HL-60/S4 (cell line): ENCODE measurements around the gene JAM2.
"Not testable (repeated sequence)": the region's sequence is repeated elsewhere in the genome, so short reads cannot be mapped to it uniquely, and the experiment has no call there.

ENCODE experiments used
- in situ Hi-C: fragments of 300-500 bp; cut with MboI; formaldehyde crosslinking; loops from 2 replicates; pipeline ENCODE4 v1.14.3; 2022; ENCODE audit warnings: low sequenced_read_pairs

JAM2 gene

GRCh38 chr21:25643486-25643885, 4.4 kb downstream of the JAM2 start:
- in situ Hi-C loops, result no loop called here

DNA sequence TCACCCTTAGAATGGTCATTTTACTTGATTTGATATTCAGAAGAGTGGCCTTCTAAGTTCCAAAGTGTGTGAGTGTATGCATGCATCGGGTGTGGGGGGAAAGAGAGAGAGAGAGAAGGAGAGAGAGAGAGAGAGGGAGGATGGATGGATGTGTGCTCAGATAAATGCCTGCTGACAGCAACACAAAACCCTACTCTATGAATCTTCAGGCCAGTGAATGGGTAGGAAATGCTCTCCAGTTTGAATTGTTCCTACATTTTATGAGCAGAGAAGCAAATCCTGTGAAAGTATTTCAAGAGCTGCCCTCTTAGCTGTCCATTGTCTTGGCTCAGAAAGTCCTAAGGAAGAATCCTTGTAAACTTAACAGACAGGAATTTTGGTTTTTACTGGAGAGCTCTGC, 7.4 kb downstream of the JAM2 start:
- in situ Hi-C loops, result no loop called here

DNA sequence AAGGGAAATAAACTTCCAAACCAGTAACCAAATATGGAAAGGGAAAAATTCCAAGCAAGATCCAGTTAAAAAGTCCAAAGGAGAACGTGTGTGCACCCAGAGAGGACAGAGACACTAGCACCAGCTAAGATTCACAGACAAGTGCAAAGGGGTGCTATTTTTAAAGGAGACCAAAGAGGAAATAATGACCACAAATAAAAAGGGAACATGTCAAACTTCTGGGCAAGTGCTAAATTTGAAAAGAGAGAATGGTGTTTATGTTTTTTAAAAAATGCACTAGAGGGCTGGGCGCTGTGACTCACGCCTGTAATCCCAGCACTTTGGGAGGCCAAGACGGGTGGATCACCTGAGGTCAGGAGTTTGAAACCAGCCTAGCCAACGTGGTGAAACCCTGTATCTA, 8.6 kb downstream of the JAM2 start:
- in situ Hi-C loops, result no loop called here

- in situ Hi-C loops, result no loop called here
These were observed 10.1 kb downstream of the JAM2 start for GRCh38 chr21:25649146-25649545.

DNA sequence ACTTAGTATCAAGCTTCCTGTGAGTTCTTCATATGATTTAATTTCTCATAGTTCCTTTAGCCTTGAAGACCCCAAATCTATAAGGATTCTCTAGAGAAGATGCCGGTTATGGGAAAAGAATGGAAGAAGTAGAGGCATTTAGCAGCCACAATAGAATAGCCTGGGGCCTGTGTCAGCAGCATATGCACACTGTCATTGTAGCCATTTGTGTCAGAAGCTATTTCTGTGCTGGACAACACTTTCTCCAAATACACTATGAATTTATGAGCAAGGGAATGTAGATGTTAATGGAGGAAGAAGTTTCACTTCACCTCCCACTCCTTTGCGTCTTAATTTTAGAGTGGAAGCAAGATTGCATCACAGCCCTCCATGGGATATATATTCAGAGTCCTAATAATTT, 17.4 kb downstream of the JAM2 start:
- in situ Hi-C loops, result no loop called here

DNA sequence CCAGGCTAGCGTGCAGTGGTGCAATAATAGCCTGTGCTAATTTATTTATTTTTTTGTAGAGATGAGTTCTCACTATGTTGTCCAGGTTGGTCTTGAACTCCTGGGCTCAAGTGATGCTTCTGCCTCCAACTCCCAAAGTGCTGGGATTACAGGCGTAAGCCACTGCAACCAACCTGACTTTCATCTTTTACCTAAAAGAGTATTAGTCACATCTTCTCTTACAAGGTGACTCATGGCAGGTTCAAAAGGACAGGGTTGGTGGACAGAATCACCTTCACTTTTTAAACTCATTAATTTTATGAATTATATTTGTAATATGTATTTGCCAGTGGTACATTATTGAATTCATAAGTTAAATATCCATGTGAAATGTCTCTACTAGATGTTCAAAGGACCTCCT, 18.1 kb downstream of the JAM2 start:
- in situ Hi-C loops, result no loop called here

DNA sequence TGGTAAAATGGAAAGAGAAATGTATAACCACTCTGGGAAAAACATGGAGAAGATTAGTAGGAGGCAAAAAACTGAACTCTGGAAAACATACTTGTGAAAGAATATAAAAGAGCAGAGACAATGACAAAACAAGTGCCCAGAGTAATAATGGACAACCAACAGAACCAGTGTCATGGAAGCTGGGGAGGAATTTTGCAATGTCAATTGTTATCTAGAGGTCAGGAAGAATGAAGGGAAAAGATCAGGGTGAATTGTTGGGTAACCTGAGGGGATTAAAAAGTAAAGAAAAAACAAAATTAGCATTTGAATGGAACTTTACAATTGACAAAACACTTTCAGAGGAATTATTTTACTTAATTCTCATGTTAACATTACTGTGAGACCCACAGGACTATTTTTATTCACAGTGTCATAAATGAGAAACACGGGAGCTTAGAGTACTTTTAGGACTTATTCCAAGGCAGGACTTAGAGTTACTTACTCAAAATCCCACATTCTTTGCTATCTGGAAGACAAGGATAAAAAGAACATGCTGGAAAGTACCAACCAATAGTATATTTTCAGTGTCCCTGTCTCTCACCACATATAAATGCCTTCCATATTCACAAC, 19.5 kb downstream of the JAM2 start:
- in situ Hi-C loops, result no loop called here

GRCh38 chr21:25660233-25660632, 21.2 kb downstream of the JAM2 start:
- in situ Hi-C loops, result no loop called here

- in situ Hi-C loops, result no loop called here
These were observed 25.5 kb downstream of the JAM2 start for GRCh38 chr21:25664491-25664931.

GRCh38 chr21:25670726-25671125, 31.7 kb downstream of the JAM2 start:
- in situ Hi-C loops, result no loop called here

- in situ Hi-C loops, result no loop called here
These were observed 37.4 kb downstream of the JAM2 start for GRCh38 chr21:25676451-25676850.

- in situ Hi-C loops, result no loop called here
These were observed 43.3 kb downstream of the JAM2 start for GRCh38 chr21:25682382-25682781.

- in situ Hi-C loops, result no loop called here
These were observed 48.7 kb downstream of the JAM2 start for GRCh38 chr21:25687787-25688186.

- in situ Hi-C loops, result no loop called here
These were observed 49.5 kb downstream of the JAM2 start for GRCh38 chr21:25688275-25689155.

- in situ Hi-C loops, result no loop called here
These were observed 50.2 kb downstream of the JAM2 start for GRCh38 chr21:25689226-25689625.

DNA sequence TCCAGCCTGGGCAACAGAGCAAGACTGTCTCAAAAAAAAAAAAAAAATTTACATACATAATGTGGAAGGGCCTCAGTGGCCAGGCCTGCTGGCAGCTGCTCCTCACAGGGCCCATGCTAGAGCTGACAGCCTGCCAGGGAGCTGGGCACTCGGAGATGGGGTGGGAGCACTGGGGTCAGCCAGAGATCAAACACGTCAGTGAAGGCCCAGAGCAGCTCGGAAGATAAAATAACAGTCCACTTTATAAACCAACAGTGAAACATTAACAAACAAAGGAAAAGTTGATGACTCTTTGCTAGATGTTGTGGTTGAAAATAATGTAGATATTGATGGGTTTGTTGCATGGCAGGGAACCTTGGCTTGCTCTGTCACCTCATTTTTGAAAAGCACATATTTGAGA, 52.9 kb downstream of the JAM2 start:
- in situ Hi-C loops, result no loop called here

DNA sequence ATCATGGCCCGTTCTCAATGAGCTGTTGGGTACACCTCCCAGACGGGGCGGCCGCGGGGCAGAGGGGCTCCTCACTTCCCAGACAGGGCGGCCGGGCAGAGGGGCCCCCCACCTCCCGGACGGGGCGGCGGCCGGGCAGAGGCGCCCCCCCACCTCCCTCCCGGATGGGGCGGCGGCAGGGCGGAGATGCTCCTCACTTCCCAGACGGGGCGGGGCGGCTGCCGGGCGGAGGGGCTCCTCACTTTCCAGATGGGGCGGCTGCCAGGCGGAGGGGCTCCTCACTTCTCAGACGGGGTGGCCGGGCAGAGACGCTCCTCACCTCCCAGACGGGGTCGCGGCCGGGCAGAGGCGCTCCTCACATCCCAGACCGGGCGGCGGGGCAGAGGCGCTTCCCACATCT, 56.4 kb downstream of the JAM2 start:
- in situ Hi-C loops, result not testable (repeated sequence)

GRCh38 chr21:25700741-25701140, 61.7 kb downstream of the JAM2 start:
- in situ Hi-C loops, result no loop called here

- in situ Hi-C loops, result no loop called here
These were observed 62.5 kb downstream of the JAM2 start for GRCh38 chr21:25701529-25701928.

DNA sequence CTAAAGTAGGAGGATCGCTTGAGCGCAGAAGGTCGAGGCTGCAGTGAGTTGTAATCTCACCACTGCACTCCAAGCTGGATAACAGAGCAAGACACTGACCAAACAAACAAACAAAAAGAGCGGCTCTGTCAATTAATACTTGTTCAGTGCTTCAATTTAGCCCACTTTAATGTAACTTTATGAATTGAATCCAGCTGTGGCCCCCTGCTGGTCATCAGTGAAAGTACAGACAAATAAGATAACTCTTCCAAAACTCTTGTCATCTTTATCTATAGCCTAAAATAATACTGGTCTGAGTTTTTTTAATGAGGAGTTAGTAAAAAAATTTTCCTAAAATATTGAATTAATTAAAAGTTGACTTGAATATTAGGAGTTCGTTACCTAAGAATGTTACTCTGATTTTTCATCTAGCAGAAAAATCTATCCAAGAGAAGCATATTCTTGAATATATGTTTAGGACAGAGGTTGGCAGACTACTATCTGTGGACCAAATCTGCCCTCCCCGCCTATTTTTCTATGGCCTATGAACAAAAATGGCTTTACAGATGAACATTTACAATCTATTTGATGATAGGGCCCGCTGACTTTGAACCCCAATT, 69.5 kb downstream of the JAM2 start:
- in situ Hi-C loops, result no loop called here

DNA sequence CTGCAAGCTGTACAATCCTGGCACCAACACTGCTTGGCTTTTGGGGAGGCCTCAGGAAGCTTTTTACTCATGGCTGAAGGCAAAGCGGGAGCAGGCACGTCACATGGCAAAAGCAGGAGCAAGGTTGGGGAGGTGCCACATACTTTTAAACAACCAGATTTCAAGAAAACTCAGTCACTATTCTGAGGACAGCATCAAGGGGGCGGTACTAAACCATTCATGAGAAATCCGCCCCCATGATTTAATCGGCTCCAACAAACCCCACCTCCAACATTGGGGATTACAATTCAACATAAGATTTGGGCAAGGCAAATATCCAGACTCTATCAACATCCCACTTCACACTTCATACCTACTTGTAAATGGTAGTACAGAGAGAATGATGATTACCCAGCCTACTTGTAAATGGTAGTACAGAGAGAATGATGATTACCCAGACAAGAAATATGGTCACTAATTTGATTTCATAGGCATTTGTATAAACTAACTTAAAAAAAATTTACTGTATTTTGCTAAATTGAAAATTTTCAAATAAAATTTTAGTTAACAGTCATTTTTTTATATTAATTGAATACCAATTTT, 70.7 kb downstream of the JAM2 start:
- in situ Hi-C loops, result no loop called here

DNA sequence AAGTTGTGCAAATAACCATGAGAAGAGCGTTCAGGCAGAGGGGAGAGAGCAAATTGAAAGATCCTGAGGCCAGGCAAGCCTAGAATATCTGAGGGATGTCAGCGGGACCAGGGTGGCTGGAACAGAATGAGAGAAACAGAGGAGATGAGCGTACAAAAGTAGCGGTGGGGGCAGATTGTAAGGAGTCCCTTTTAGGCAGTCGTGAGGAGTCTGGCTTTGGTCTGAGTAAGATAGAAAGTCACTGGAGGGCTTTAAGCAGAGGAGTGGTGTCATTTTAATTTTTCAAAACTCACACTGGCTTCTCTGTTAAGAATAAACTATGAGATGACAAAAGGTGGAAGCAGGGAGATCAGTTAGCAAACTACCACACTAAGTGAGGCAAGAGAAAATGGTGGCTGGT, 71.5 kb downstream of the JAM2 start:
- in situ Hi-C loops, result no loop called here
